GM12865 (cell line): ENCODE measurements around the gene MAGI1.

Experiments used
- DNase-seq: peaks from one replicate; pipeline ENCODE4 v3.0.0; 2010; ENCODE audit warnings: low read depth
- H3K4me3 ChIP-seq: 2 replicates; pipeline ENCODE4 v1.5.1; 2011; ENCODE audit warnings: mild to moderate bottlenecking, low read depth, low read length, control low read depth
- TF ChIP-seq, protein P1 (sequence below): IDR thresholded peaks from 2 replicates; pipeline ENCODE4 v1.5.1; 2011; ENCODE audit warnings: low read length, control low read depth, low read depth, inconsistent platforms; ENCODE audit not compliant: insufficient read depth; ENCODE audit errors: missing control alignments

Gene MAGI1

DNA sequence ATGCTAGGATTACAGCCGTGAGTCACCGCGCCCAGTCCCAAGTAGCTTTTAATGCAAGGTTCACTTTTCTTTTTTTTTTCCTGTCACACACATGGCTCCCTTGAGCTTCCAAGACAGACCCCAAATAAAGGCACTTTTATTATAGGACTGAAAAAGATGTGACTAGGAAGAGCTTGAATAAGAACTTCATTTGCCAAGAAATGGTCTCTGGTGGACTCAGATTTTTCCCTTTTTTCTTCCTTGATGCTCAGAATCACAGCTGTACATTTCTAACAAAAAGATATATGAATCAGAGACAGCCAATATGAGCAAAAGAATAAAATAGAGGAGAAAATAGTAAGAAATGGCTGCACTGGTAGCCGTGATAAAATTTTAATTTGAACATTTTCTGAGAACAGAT lies 337.2 kb downstream of the MAGI1 start:
- DNase-seq = no peak
- TF ChIP-seq, protein P1, sequence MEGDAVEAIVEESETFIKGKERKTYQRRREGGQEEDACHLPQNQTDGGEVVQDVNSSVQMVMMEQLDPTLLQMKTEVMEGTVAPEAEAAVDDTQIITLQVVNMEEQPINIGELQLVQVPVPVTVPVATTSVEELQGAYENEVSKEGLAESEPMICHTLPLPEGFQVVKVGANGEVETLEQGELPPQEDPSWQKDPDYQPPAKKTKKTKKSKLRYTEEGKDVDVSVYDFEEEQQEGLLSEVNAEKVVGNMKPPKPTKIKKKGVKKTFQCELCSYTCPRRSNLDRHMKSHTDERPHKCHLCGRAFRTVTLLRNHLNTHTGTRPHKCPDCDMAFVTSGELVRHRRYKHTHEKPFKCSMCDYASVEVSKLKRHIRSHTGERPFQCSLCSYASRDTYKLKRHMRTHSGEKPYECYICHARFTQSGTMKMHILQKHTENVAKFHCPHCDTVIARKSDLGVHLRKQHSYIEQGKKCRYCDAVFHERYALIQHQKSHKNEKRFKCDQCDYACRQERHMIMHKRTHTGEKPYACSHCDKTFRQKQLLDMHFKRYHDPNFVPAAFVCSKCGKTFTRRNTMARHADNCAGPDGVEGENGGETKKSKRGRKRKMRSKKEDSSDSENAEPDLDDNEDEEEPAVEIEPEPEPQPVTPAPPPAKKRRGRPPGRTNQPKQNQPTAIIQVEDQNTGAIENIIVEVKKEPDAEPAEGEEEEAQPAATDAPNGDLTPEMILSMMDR = no peak
- no peak overlapping the region for H3K4me3 ChIP-seq

DNA sequence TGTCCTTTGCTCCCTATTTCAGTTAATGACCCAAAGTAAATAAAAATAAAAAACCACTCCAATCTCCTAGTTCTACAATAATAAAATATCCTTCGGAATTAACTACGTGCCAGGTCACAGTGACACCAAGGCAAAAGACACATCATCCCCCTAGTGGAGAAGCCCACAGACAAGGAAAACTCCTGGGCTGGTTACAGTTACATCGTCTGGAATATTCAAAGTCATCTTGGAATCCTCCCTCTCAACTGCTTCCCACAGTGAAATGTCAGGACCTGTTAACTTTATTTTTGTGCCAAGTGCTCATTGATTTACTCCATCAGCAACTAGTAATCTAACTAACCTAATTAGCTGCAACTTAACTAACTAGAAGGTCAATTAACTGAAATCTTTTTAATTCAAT lies 349.3 kb downstream of the MAGI1 start:
- TF ChIP-seq, protein P1 = no peak
- no peak overlapping the region for H3K4me3 ChIP-seq
- no peak for DNase-seq

DNA sequence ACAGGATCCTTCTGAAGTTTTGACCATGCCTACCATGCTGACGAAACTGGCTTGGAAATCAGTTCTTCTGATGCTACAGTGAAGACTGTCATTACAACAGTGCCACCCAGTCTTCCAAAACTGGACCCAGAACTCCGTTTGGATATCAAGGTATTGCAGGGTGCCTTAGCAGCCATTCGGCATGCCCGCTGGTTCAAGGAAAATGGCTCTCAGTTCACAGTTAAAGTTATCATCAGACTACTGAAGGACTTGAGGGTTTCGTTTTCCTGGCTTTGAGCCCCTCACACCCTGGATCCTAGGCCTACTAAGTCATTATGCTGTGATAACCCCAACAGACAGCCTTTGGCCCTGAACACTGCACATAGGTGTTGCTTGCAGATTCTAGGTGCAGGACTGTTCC lies 351.0 kb downstream of the MAGI1 start:
- DNase-seq = no peak
- no peak overlapping the region for H3K4me3 ChIP-seq
- TF ChIP-seq, protein P1 = no peak

DNA sequence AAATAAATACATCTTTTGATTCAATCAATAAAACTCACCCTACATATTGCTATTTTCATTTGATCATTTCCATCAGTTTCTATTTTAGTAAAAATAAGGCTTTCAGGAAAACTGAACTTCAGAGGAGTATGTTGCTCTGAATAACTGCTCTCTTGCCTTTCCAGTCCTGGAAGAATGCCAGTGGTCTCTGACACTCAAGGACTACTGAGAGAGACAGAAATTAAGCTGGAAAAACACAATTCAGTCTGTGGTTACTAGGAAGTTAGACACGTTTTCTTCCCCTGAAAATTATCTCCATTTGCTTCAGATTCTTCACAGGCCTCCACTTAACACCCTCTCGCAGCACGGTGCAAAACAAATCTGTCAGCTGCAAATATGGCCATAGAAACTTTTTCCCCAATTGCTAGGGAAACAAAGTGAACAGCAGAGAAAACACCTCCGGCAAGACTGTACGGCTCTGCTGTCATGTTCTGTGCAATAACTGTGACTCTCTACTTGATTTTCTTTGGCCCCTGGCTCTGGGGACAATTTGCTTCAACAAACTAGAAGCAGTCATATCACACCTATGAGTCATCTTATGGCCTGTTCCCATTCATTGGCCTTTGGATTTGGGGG lies 353.0 kb downstream of the MAGI1 start:
- DNase-seq = no peak
- TF ChIP-seq, protein P1 = no peak
- no peak overlapping the region for H3K4me3 ChIP-seq

DNA sequence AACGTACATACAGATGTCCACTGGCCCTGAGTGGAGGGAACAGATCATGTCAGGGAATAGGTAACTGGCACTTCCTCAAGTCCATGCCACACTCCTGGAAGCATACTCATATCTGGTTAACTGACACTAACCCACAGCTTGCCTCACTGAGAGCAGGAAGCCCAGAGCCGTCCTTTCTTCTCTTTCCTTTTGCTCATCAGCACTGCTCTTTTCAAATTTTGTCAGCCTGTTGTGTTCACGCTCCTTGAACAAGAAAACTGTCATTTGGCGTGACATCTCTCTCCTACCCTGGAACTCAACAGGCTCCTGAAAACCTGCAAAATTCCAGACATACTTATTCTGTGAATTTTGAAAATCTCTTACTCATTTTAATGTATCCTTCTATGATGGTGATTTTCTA lies 360.2 kb downstream of the MAGI1 start:
- TF ChIP-seq, protein P1 = no peak
- no peak overlapping the region for H3K4me3 ChIP-seq
- DNase-seq = no peak

DNA sequence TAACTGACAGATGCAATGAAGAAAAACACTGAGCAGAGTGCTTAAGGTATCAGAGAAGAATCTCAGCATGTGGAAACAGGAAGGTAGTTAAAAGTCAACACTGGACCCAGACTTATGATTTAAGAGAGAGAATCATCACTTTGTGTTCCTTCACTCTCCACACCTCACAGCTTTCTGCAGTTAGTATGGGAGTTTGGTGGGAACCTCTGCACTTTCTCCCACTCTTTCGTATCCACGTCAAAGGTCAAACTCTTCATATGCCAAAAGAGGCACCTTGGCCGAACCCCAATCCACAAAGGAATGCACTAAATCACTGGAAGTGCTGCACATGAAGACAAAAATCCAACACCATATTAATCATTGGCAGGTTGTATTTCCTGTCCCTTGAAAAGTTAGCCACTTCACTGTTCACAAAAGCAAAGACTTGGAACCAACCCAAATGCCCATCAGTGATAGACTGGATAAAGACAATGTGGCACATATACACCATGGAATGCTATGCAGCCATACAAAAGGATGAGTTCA lies 361.2 kb downstream of the MAGI1 start:
- no peak overlapping the region for H3K4me3 ChIP-seq
- TF ChIP-seq, protein P1 = no peak
- DNase-seq = no peak

DNA sequence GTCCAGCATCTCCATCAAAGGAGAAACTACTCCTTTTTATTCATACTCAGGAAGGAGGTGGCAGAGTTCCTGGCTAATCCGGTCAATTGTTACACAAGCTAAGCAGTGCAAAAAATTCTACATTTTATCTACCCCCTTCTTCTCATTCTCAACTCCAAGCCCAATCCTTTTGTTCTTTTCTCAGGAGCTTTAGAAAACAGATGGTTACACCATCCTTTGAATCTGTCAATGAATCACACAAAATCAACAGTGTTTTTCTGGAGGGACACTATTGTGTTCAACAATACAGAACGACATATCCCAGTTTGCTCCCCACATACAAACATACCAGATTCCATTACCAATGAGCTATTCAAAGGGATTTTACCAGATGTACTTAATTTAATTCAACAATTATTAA lies 362.1 kb downstream of the MAGI1 start:
- TF ChIP-seq, protein P1 = no peak
- H3K4me3 ChIP-seq = no peak overlapping the region
- DNase-seq = no peak
